IMR-90 (cell line): ENCODE measurements around the gene NPW. TPM values are rescaled to one million over a fixed set of nuclear protein-coding genes. Genes with fewer than 3 reads are reported as not detected.
A peak's percentile ranks its signal among the peaks of the same experiment; 100 is the strongest.

Experiments used
- RAD21 ChIP-seq: IDR thresholded peaks from 2 replicates; pipeline ENCODE4 v1.6.1; 2012; ENCODE audit warnings: low read length, improper control_type of control experiment
- polyA plus RNA-seq, 3 experiments: library from polyadenylated mRNA; depleted of rRNA; stranded (reverse); fragments of >200 nt; gene quantifications; 2 replicates each; pipeline ENCODE4 v1.2.3, GENCODE V29; 2012; ENCODE audit warnings: low replicate concordance in 1 of 3
- total RNA-seq: library from RNA; depleted of rRNA; stranded (reverse); fragments of >200 nt; gene quantifications from 2 replicates; pipeline ENCODE4 v1.2.3, GENCODE V29; 2012
- TF ChIP-seq, protein P1 (sequence below): fragments of 150-350 bp; IDR thresholded peaks from 2 replicates; pipeline ENCODE4 v1.6.1; 2017; ENCODE audit warnings: mild to moderate bottlenecking, antibody characterized with exemption, low read length, low read depth

Gene NPW
- total and polyA plus RNA-seq, 2 of the 4 experiments (the other 2 are of a cell fraction), result 0.18 to 2.0 TPM

DNA sequence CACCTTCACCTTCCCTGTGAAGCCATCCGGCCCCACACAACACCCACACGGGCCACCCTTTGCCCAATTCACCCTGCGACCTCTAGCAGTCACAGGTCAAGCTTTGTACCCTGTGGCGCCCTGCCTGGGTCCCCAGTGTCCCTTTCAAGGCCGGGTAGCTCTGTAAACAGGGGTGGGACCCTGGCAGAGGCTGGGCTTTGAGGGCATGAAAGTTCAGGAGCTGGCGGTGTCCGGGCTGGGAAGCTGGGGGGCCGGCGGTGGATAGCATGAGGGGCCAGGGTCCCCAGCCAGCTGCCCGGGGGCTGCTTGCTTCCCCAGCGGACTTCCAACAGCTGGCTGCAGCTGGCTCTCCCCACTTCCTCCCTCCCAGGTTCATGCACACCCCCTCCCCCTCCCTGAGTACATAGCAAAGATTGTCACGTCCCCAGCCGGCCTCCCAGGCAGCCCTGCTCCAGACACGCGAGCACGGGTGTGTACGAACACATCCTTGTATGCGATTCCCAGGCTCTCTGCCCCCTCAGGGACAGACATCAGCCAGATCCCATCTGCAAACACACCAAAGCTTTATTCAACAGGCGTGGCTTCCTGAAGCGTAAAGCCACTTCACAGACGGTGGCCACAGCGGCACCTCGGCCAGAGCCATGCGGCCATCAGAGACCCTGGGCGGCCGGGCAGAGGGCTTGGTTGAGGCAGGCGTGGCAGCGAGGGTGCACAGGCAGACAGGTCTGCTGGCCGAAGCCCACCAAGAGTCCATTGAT, 19.9 kb downstream of the NPW start (continued):
- TF ChIP-seq, protein P1, sequence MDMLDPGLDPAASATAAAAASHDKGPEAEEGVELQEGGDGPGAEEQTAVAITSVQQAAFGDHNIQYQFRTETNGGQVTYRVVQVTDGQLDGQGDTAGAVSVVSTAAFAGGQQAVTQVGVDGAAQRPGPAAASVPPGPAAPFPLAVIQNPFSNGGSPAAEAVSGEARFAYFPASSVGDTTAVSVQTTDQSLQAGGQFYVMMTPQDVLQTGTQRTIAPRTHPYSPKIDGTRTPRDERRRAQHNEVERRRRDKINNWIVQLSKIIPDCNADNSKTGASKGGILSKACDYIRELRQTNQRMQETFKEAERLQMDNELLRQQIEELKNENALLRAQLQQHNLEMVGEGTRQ, result no peak
- TF ChIP-seq RAD21, result 0 out of 2 replicates have a peak, but pooled peaks have one; percentile 4
